Measurements from ENCODE around the gene TNRC18. TPM values are rescaled to one million over a fixed set of nuclear protein-coding genes. Genes with fewer than 3 reads are reported as not detected.
"Not testable (repeated sequence)": the region's sequence is repeated elsewhere in the genome, so short reads cannot be mapped to it uniquely, and the experiment has no call there.

Gene TNRC18
- total and polyA plus RNA-seq, 2 of the 8 experiments (the other 6 are each of a cell fraction or from before 2014, with no cell fraction given) = 1.7 to 8.6 TPM

GRCh38 chr7:5263066-5263465 is 160.6 kb downstream of the TNRC18 start:
- H4K20me1 ChIP-seq (replicated peaks in 1 of 2; ENCODE audit: control insufficient read depth in 1 of 2, insufficient read depth in 2 of 2, low read length in 2 of 2); H3K9me3 ChIP-seq (ENCODE audit: insufficient read depth in 2 of 2, low read depth in 1 of 2, low read length in 1 of 2); H3K36me3 ChIP-seq (ENCODE audit: control insufficient read depth in 2 of 4, insufficient read depth in 4 of 4, low read length in 3 of 4); H3K23me2 ChIP-seq (ENCODE audit: low read depth, low read length); H3K4me1 ChIP-seq (replicated peaks in 1 of 4; ENCODE audit: control insufficient read depth in 3 of 4, insufficient read depth in 4 of 4, low read length in 3 of 4); H2AK5ac ChIP-seq (ENCODE audit: low read depth, low read length); H3K56ac ChIP-seq (replicated peaks; ENCODE audit: insufficient read length, low read depth, low read length); H3K79me1 ChIP-seq (ENCODE audit: low read depth, low read length); H3K18ac ChIP-seq (ENCODE audit: extremely low read depth, low read length); H2BK120ac ChIP-seq (replicated peaks; ENCODE audit: low read depth, low read length); H3K14ac ChIP-seq (ENCODE audit: insufficient read length); H3K79me2 ChIP-seq (ENCODE audit: control insufficient read depth in 1 of 2, insufficient read depth in 2 of 2, low read length in 2 of 2); H3K27me3 ChIP-seq (replicated peaks in 1 of 4; ENCODE audit: control insufficient read depth in 3 of 4, extremely low read depth in 1 of 4, insufficient read depth in 3 of 4, low read length in 3 of 4); H2BK20ac ChIP-seq (ENCODE audit: low read length); H2BK15ac ChIP-seq (ENCODE audit: low read length); H2AFZ ChIP-seq (ENCODE audit: low read length); H2BK5ac ChIP-seq (ENCODE audit: low read depth, low read length); H3K27ac ChIP-seq (ENCODE audit: low read depth, low read length); H4K91ac ChIP-seq (replicated peaks; ENCODE audit: insufficient read length, low read length); FAIRE-seq; H3K23ac ChIP-seq (ENCODE audit: insufficient read length); POLR2A ChIA-PET (ENCODE audit: partially characterized antibody); H3K4ac ChIP-seq (replicated peaks; ENCODE audit: insufficient read length, low read depth, low read length); H4K5ac ChIP-seq (ENCODE audit: insufficient read length, low read depth, low read length); H4K8ac ChIP-seq (ENCODE audit: extremely low read depth, insufficient read depth, low read length); H3K4me2 ChIP-seq (ENCODE audit: insufficient read depth in 1 of 2, low read depth in 2 of 2, low read length in 2 of 2); H3K4me3 ChIP-seq (ENCODE audit: extremely low read depth in 1 of 4, insufficient read depth in 2 of 4, low read depth in 3 of 4, low read length in 4 of 4); H3K9ac ChIP-seq (replicated peaks in 1 of 4; ENCODE audit: extremely low read depth in 1 of 4, low read depth in 3 of 4, low read length in 3 of 4); H2BK12ac ChIP-seq (ENCODE audit: low read depth, low read length); DNase-seq (ENCODE audit: low read depth in 1 of 2, low spot score in 2 of 2): not testable (repeated sequence)
- 72% methylated on average over 10 of the region's 10 CpGs; no CpG with 5 or more reads in 1 of the 2 experiments for WGBS, 2 experiments (ENCODE audit: extremely low coverage in 1 of 2, insufficient coverage in 1 of 2, insufficient read length in 1 of 2, insufficient replicate concordance in 2 of 2, low coverage in 1 of 2, low lambda C conversion rate in 2 of 2, missing lambda C conversion rate in 1 of 2)
- CTCF ChIA-PET (ENCODE audit: partially characterized antibody) = interaction anchor here (1.0 kb wide), 1 partner anchor 10 kb away, joined by 3 read pairs; no protein-coding TSS in a partner anchor

- H4K5ac ChIP-seq (ENCODE audit: insufficient read length, low read depth, low read length); H2BK15ac ChIP-seq (ENCODE audit: low read length); H3K9ac ChIP-seq (replicated peaks in 1 of 4; ENCODE audit: extremely low read depth in 1 of 4, low read depth in 3 of 4, low read length in 3 of 4); H3K27me3 ChIP-seq (replicated peaks in 1 of 4; ENCODE audit: control insufficient read depth in 3 of 4, extremely low read depth in 1 of 4, insufficient read depth in 3 of 4, low read length in 3 of 4); H3K23ac ChIP-seq (ENCODE audit: insufficient read length); H3K56ac ChIP-seq (replicated peaks; ENCODE audit: insufficient read length, low read depth, low read length); H3K4ac ChIP-seq (replicated peaks; ENCODE audit: insufficient read length, low read depth, low read length); H4K20me1 ChIP-seq (replicated peaks in 1 of 2; ENCODE audit: control insufficient read depth in 1 of 2, insufficient read depth in 2 of 2, low read length in 2 of 2); H3K4me2 ChIP-seq (ENCODE audit: insufficient read depth in 1 of 2, low read depth in 2 of 2, low read length in 2 of 2); POLR2A ChIA-PET (ENCODE audit: partially characterized antibody); DNase-seq (ENCODE audit: low read depth in 1 of 2, low spot score in 2 of 2); H3K79me1 ChIP-seq (ENCODE audit: low read depth, low read length); H2BK20ac ChIP-seq (ENCODE audit: low read length); H4K8ac ChIP-seq (ENCODE audit: extremely low read depth, insufficient read depth, low read length); H2AFZ ChIP-seq (ENCODE audit: low read length); H2AK5ac ChIP-seq (ENCODE audit: low read depth, low read length); H3K18ac ChIP-seq (ENCODE audit: extremely low read depth, low read length); H3K4me1 ChIP-seq (replicated peaks in 1 of 4; ENCODE audit: control insufficient read depth in 3 of 4, insufficient read depth in 4 of 4, low read length in 3 of 4); H3K9me3 ChIP-seq (ENCODE audit: insufficient read depth in 2 of 2, low read depth in 1 of 2, low read length in 1 of 2); H3K23me2 ChIP-seq (ENCODE audit: low read depth, low read length); H4K91ac ChIP-seq (replicated peaks; ENCODE audit: insufficient read length, low read length); H3K79me2 ChIP-seq (ENCODE audit: control insufficient read depth in 1 of 2, insufficient read depth in 2 of 2, low read length in 2 of 2); H2BK120ac ChIP-seq (replicated peaks; ENCODE audit: low read depth, low read length); H3K4me3 ChIP-seq (ENCODE audit: extremely low read depth in 1 of 4, insufficient read depth in 2 of 4, low read depth in 3 of 4, low read length in 4 of 4); H3K14ac ChIP-seq (ENCODE audit: insufficient read length); FAIRE-seq; H2BK5ac ChIP-seq (ENCODE audit: low read depth, low read length); H2BK12ac ChIP-seq (ENCODE audit: low read depth, low read length); H3K36me3 ChIP-seq (ENCODE audit: control insufficient read depth in 2 of 4, insufficient read depth in 4 of 4, low read length in 3 of 4); H3K27ac ChIP-seq (ENCODE audit: low read depth, low read length): not testable (repeated sequence)
- WGBS, 2 experiments (ENCODE audit: extremely low coverage in 1 of 2, insufficient coverage in 1 of 2, insufficient read length in 1 of 2, insufficient replicate concordance in 2 of 2, low coverage in 1 of 2, low lambda C conversion rate in 2 of 2, missing lambda C conversion rate in 1 of 2) = 92% methylated on average over 15 of the region's 15 CpGs; no CpG with 5 or more reads in 1 of the 2 experiments
- CTCF ChIA-PET (ENCODE audit: partially characterized antibody) = interaction anchor here (1.4 to 2.0 kb wide), 2 partner anchors 20 to 197 kb away, joined by 3 to 8 read pairs; no protein-coding TSS in a partner anchor
Measured at GRCh38 chr7:5260530-5261068, 163.0 kb downstream of the TNRC18 start.
